ENCODE measurements around the gene GRPEL2. TPM values are rescaled to one million over a fixed set of nuclear protein-coding genes. Genes with fewer than 3 reads are reported as not detected.
A peak's percentile ranks its signal among the peaks of the same experiment; 100 is the strongest.
"Not testable (repeated sequence)": the region's sequence is repeated elsewhere in the genome, so short reads cannot be mapped to it uniquely, and the experiment has no call there.

GRPEL2 gene
- total RNA-seq, 2 donors from 2014 or later = 7.9 to 9.7 TPM

- Histone ChIP-seq H3K4me1 (ENCODE audit: control insufficient read depth in 1 of 2, low read depth in 2 of 2) (peaks cover 14 to 57% of the 10 kb centered on the region in 2 donors), H3K9me3 (no peaks in the 10 kb centered on the region), H3K36me3 (no peaks in the 10 kb centered on the region), H3K4me3 (no peak overlapping the region), H3K27ac (peak overlapping the region; percentile 99 to 100), H3K27me3 (replicated peaks; ENCODE audit: insufficient read depth) (no peaks in the 10 kb centered on the region)
- DNase-seq (ENCODE audit: low spot score) (no peak), ATAC-seq (ENCODE audit: insufficient number of reproducible peaks, low FRiP score, low read depth) (no peak)
- no peak for TF ChIP-seq CTCF (IDR thresholded peaks at IDR 0.05)
These were observed 44.5 kb downstream of the GRPEL2 start for GRCh38 chr5:149389552-149390495.

- peak overlapping the region in 1 of 2 donors; percentile 28 for H3K27ac ChIP-seq
- DNase-seq (ENCODE audit: low spot score); H3K36me3 ChIP-seq; H3K27me3 ChIP-seq (replicated peaks; ENCODE audit: insufficient read depth); H3K9me3 ChIP-seq; H3K4me3 ChIP-seq; ATAC-seq (ENCODE audit: insufficient number of reproducible peaks, low FRiP score, low read depth): not testable (repeated sequence)
- peaks cover 9 to 44% of the 10 kb centered on the region in 2 donors for H3K4me1 ChIP-seq (ENCODE audit: control insufficient read depth in 1 of 2, low read depth in 2 of 2)
These were observed 45.8 kb downstream of the GRPEL2 start for GRCh38 chr5:149391076-149391475.

GRCh38 chr5:149391524-149391923, 46.2 kb downstream of the GRPEL2 start:
- no peaks in the 10 kb centered on the region for H3K27me3 ChIP-seq (replicated peaks; ENCODE audit: insufficient read depth)
- DNase-seq (ENCODE audit: low spot score) (no peak), ATAC-seq (ENCODE audit: insufficient number of reproducible peaks, low FRiP score, low read depth) (no peak)
- no peak overlapping the region for H3K27ac ChIP-seq
- H3K9me3 ChIP-seq = no peaks in the 10 kb centered on the region
- no peak overlapping the region for H3K4me3 ChIP-seq
- no peak for TF ChIP-seq CTCF (IDR thresholded peaks at IDR 0.05)
- no peaks in the 10 kb centered on the region for H3K36me3 ChIP-seq
- H3K4me1 ChIP-seq (ENCODE audit: control insufficient read depth in 1 of 2, low read depth in 2 of 2) = peaks cover 9 to 40% of the 10 kb centered on the region in 2 donors

- Histone ChIP-seq H3K36me3 (no peaks in the 10 kb centered on the region), H3K9me3 (no peaks in the 10 kb centered on the region), H3K4me1 (ENCODE audit: control insufficient read depth in 1 of 2, low read depth in 2 of 2) (peaks cover 0 to 28% of the 10 kb centered on the region in 2 donors), H3K27ac (no peak overlapping the region), H3K27me3 (replicated peaks; ENCODE audit: insufficient read depth) (no peaks in the 10 kb centered on the region), H3K4me3 (no peak overlapping the region)
- no peak for TF ChIP-seq CTCF (IDR thresholded peaks at IDR 0.05)
- DNase-seq (ENCODE audit: low spot score) = no peak
- ATAC-seq (ENCODE audit: insufficient number of reproducible peaks, low FRiP score, low read depth) = no peak
These were observed 47.4 kb downstream of the GRPEL2 start for GRCh38 chr5:149392718-149393117.

GRCh38 chr5:149394996-149395395, 49.7 kb downstream of the GRPEL2 start:
- H3K27ac ChIP-seq; H3K36me3 ChIP-seq; H3K4me3 ChIP-seq; H3K4me1 ChIP-seq (ENCODE audit: control insufficient read depth in 1 of 2, low read depth in 2 of 2); DNase-seq (ENCODE audit: low spot score); H3K9me3 ChIP-seq; H3K27me3 ChIP-seq (replicated peaks; ENCODE audit: insufficient read depth); ATAC-seq (ENCODE audit: insufficient number of reproducible peaks, low FRiP score, low read depth): not testable (repeated sequence)

- no peak overlapping the region for H3K27ac ChIP-seq
- peaks cover 0 to 11% of the 10 kb centered on the region in 2 donors for H3K4me1 ChIP-seq (ENCODE audit: control insufficient read depth in 1 of 2, low read depth in 2 of 2)
- H3K27me3 ChIP-seq (replicated peaks; ENCODE audit: insufficient read depth) = no peaks in the 10 kb centered on the region
- no peak overlapping the region for H3K4me3 ChIP-seq
- H3K36me3 ChIP-seq = no peaks in the 10 kb centered on the region
- ATAC-seq (ENCODE audit: insufficient number of reproducible peaks, low FRiP score, low read depth) = no peak
- no peaks in the 10 kb centered on the region for H3K9me3 ChIP-seq
- no peak for DNase-seq (ENCODE audit: low spot score)
- no peak for TF ChIP-seq CTCF (IDR thresholded peaks at IDR 0.05)
These were observed 52.2 kb downstream of the GRPEL2 start for GRCh38 chr5:149397530-149397929.

- ATAC-seq (ENCODE audit: insufficient number of reproducible peaks, low FRiP score, low read depth); DNase-seq (ENCODE audit: low spot score); H3K36me3 ChIP-seq; H3K4me3 ChIP-seq; H3K27ac ChIP-seq; H3K9me3 ChIP-seq; H3K27me3 ChIP-seq (replicated peaks; ENCODE audit: insufficient read depth): not testable (repeated sequence)
- peaks cover 0 to 19% of the 10 kb centered on the region in 2 donors for H3K4me1 ChIP-seq (ENCODE audit: control insufficient read depth in 1 of 2, low read depth in 2 of 2)
These were observed 53.5 kb downstream of the GRPEL2 start for GRCh38 chr5:149398747-149399266.

Measured in thoracic aorta (tissue), 2 donors.